ENCODE results near the gene CYFIP1.
A peak's percentile ranks its signal among the peaks of the same experiment; 100 is the strongest.

GRCh38 chr15:23003736-23004135, 23.6 kb upstream of the CYFIP1 start:
- TF ChIP-seq POLR2A (IDR thresholded peaks at IDR 0.05; ENCODE audit: borderline replicate concordance, extremely low read depth, insufficient read depth, insufficient read length): no peak
- TF ChIP-seq EZH2phosphoT487 (IDR thresholded peaks at IDR 0.05; ENCODE audit: borderline replicate concordance): no peak
- TF ChIP-seq CTCF (IDR thresholded peaks at IDR 0.05 in 2 of 3, conservative IDR thresholded peaks at IDR 0.05 in 1 of 3; ENCODE audit: borderline replicate concordance in 1 of 3, insufficient read depth in 1 of 3, low read depth in 2 of 3, low read length in 2 of 3): 0 out of 6 replicates have a peak, but pooled peaks of 2 of the 3 experiments have one; percentile 10 to 11

Data from HCT116 (cell line).